Prostate gland (tissue), 2 donors: ENCODE measurements around the gene ARRDC1. TPM values are rescaled to one million over a fixed set of nuclear protein-coding genes. Genes with fewer than 3 reads are reported as not detected.

ENCODE experiments used
- DNase-seq: peaks from one replicate; pipeline ENCODE4 v3.0.0-alpha.2; 2019; ENCODE audit warnings: low spot score
- H3K27ac ChIP-seq, 2 donors: fragments of 200-600 bp; sonication (generic); 2 replicates each; pipeline ENCODE4 v1.5.1; 2017 to 2019
- H3K27me3 ChIP-seq: fragments of 200-600 bp; sonication (generic); replicated peaks from 2 replicates; pipeline ENCODE4 v1.5.1; 2019; ENCODE audit not compliant: insufficient read depth
- H3K36me3 ChIP-seq, 2 donors: fragments of 200-600 bp; sonication (generic); 1 replicate in 1 of 2; 2 replicates in 1 of 2; pipeline versions ENCODE4 v1.5.1 to v1.8.1; 2017 to 2019
- H3K4me1 ChIP-seq: fragments of 200-600 bp; sonication (generic); replicated peaks from 2 replicates; pipeline ENCODE4 v1.5.1; 2019
- H3K4me3 ChIP-seq, 2 donors: fragments of 200-600 bp; sonication (generic); 2 replicates each; pipeline ENCODE4 v1.5.1; 2017 to 2019
- H3K9me3 ChIP-seq: fragments of 200-600 bp; sonication (generic); 2 replicates; pipeline ENCODE4 v1.5.1; 2017
- POLR2A ChIP-seq: fragments of 450-650 bp; IDR thresholded peaks from one replicate; pipeline ENCODE4 v1.6.1; 2016; ENCODE audit warnings: antibody characterized with exemption, mild to moderate bottlenecking
- POLR2AphosphoS5 ChIP-seq: sonication (generic); formaldehyde crosslinking; IDR thresholded peaks from one replicate; pipeline ENCODE4 v1.6.1; 2017; ENCODE audit warnings: antibody characterized with exemption
- WGBS: methylation state at CpG from one replicate; pipeline ENCODE4 v1.1.5; 2018; 5-methylcytosine and 5-hydroxymethylcytosine counted together
- intact Hi-C: fragments of 100-400 bp; cut with DNase I; formaldehyde crosslinking; loops from one replicate; pipeline ENCODE4 v1.14.2; 2022
- total RNA-seq, 2 donors: library from RNA; depleted of rRNA; stranded (reverse); fragments of >200 nt; gene quantifications; one replicate each; pipeline ENCODE4 v1.1.0, GENCODE V29; 2016
- TF ChIP-seq, protein P1 (sequence below), 4 experiments: fragments of 200-600 bp in 2 of 4; fragments of 450-650 bp in 2 of 4; sonication (generic) in 2 of 4; IDR thresholded peaks; 1 replicate in 3 of 4; 2 replicates in 1 of 4; pipeline ENCODE4 v1.5.1; 2016 to 2019; ENCODE audit warnings: antibody characterized with exemption in 4 of 4, mild to moderate bottlenecking in 2 of 4, moderate library complexity in 2 of 4

Gene ARRDC1, protein sequence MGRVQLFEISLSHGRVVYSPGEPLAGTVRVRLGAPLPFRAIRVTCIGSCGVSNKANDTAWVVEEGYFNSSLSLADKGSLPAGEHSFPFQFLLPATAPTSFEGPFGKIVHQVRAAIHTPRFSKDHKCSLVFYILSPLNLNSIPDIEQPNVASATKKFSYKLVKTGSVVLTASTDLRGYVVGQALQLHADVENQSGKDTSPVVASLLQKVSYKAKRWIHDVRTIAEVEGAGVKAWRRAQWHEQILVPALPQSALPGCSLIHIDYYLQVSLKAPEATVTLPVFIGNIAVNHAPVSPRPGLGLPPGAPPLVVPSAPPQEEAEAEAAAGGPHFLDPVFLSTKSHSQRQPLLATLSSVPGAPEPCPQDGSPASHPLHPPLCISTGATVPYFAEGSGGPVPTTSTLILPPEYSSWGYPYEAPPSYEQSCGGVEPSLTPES
- 100 to 1,000 TPM; 123 to 126 TPM for total RNA-seq

DNA sequence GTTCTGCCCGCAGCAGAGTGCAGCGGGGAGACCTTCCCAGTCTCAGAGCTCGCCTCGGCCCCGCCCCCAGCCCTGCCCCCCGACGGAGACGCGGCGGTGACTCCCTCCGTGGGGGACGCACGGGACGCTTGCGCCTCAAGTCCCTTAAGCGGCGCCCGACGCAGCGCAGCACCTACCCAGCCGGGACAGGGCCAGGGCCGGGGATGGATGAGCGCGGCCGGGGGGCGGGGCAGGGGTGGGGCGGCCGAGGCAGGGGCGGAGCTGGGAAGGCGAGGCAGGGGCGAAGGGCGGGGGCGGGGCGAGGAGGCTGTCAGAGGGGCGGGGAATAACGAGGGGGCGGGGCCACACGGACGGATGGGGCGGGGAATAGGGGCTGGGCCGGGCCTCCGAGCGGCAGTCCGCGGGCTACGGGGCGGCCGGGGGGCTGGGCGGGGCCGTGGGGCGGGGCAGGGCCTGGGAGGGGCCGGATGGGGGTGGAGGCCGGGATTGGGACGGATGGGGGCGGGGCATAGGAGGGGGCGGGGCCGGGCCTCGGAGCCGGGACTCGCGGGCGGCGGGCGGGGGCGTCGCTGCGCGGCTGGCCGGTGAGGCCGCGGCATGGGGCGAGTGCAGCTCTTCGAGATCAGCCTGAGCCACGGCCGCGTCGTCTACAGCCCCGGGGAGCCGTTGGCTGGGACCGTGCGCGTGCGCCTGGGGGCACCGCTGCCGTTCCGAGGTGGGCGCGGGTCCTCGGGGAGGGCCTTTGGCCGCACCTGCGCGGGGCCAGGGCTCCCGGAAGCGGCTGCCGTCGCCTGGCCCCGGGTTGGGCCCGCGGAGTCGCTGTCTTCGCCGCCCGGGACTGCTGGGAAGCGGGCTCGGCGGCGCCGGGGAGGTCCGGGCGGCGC lies at the start of gene ARRDC1:
Gene ARRDC1, plus strand, starts transcription at position 566 of the 884 bp plus-strand sequence. Its CDS starts 32 bp downstream, at position 598.
- peak; percentile 95 for DNase-seq
- Histone ChIP-seq H3K27ac (peak within 1 kb of the TSS; percentile 84 to 92), H3K4me1 (peaks cover 10% of the 10 kb centered on the region), H3K27me3 (no peaks in the 10 kb centered on the region), H3K36me3 (no peaks in the 10 kb centered on the region), H3K9me3 (no peaks in the 10 kb centered on the region), H3K4me3 (peak within 1 kb of the TSS; percentile 76 to 91)
- intact Hi-C loops, result no loop called here
- WGBS, result under 1% methylated on average over 63 of the region's 111 CpGs
- peak; percentile 88 for TF ChIP-seq POLR2A
- peak; percentile 68 for TF ChIP-seq POLR2AphosphoS5
- TF ChIP-seq, protein P1, sequence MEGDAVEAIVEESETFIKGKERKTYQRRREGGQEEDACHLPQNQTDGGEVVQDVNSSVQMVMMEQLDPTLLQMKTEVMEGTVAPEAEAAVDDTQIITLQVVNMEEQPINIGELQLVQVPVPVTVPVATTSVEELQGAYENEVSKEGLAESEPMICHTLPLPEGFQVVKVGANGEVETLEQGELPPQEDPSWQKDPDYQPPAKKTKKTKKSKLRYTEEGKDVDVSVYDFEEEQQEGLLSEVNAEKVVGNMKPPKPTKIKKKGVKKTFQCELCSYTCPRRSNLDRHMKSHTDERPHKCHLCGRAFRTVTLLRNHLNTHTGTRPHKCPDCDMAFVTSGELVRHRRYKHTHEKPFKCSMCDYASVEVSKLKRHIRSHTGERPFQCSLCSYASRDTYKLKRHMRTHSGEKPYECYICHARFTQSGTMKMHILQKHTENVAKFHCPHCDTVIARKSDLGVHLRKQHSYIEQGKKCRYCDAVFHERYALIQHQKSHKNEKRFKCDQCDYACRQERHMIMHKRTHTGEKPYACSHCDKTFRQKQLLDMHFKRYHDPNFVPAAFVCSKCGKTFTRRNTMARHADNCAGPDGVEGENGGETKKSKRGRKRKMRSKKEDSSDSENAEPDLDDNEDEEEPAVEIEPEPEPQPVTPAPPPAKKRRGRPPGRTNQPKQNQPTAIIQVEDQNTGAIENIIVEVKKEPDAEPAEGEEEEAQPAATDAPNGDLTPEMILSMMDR (IDR thresholded peaks at IDR 0.05), result no peak

DNA sequence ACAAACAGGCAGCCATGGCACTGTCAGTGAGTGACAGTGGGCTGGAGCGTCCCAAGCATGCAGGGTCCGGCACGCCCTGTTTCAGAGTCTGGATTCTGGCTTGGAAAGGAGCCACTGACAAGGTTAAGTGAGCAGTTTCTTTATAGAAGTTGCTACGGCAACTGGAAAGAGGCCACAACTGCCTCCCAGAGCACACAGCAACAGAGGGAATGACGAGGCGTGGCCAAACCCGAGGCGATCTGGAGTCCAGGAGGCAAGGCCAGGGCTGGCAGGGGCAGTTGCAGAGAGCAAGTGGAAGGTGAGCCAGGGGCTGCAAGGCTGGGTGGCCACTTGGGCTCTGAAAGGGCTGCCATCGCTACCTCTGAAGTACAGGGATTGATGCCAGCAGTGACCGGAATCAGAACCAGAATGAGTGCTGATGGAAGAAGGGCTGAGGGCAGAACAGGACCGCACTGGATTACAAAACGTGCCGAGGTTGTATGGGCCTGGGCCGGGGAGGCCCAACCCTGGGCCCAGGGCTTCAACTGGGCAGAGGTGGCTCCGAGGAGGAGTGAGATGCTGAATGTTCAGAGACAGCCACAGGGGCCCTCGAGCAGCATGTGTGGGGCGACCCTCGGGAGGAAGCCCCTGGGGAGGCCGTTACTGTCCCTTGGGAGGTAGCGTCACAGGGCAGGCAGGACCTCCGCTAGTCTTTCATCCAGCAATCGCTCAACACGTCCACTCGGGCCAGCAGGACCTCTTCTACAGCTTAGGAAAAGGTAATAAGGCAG lies 49.2 kb upstream of the ARRDC1 start:
- intact Hi-C loops, result no loop called here
- no peaks in the 10 kb centered on the region for H3K36me3 ChIP-seq
- no peak overlapping the region for H3K4me3 ChIP-seq
- DNase-seq, result peak; percentile 63
- H3K9me3 ChIP-seq, result no peaks in the 10 kb centered on the region
- TF ChIP-seq POLR2A (no peak), POLR2AphosphoS5 (peak; percentile 61)
- 69% methylated on average over 24 of the region's 24 CpGs for WGBS
- H3K4me1 ChIP-seq, result peaks cover 4% of the 10 kb centered on the region
- peak overlapping the region in 1 of 2 donors; percentile 46 for H3K27ac ChIP-seq
- no peaks in the 10 kb centered on the region for H3K27me3 ChIP-seq

DNA sequence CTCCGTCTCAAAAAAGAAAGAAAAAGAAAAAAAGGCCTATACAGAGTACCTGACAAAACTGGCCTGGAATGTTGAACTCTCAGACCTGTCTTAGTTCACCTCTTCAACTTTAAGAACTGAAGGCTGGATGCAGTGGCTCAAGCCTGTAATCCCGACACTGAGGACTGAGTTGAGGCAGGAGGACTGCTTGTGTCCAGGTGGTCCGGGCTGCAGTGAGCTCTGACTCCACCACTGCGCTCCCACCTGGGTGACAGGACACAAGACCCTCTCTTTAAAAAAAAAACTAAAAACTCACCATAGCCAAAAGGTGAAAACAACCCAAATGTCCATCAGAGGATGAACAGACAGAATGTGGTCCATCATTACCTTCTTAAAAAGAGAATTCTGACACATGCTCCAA lies 47.4 kb upstream of the ARRDC1 start:
- intact Hi-C loops, result no loop called here
- no peaks in the 10 kb centered on the region for H3K36me3 ChIP-seq

DNA sequence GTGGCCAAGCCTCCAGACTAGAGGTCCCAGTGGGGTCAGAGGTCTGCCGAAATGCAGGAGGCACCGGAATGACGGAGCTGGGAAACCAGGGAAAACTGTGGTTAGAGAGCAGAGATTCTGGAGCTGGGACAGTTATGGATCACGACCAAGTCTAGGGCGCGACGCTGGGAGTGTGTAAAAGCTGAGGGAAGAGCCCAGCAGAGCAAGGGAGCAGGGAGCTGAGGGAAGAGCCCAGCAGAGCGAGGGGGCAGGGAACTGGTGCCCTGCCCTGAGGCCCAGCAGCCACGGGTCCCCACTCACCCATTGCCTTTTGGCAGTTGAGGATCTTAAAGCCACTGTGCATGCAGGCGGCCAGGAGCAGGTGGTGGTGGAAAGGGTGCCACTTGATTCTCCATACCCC lies 41.4 kb upstream of the ARRDC1 start:
- no peak overlapping the region for H3K27ac ChIP-seq
- no peak overlapping the region for H3K4me3 ChIP-seq
- no peak for DNase-seq
- no peaks in the 10 kb centered on the region for H3K27me3 ChIP-seq
- H3K4me1 ChIP-seq, result no peaks in the 10 kb centered on the region
- H3K9me3 ChIP-seq, result no peaks in the 10 kb centered on the region
- intact Hi-C loops, result no loop called here
- H3K36me3 ChIP-seq, result peaks cover 0 to 10% of the 10 kb centered on the region in 2 donors
- TF ChIP-seq POLR2AphosphoS5 (no peak), POLR2A (no peak)
- TF ChIP-seq, protein P1 (IDR thresholded peaks at IDR 0.05), result no peak
- 89% methylated on average over 10 of the region's 10 CpGs for WGBS

More for the DNA sequence above, 47.4 kb upstream of the ARRDC1 start:
- Histone ChIP-seq H3K4me1 (no peaks in the 10 kb centered on the region), H3K9me3 (no peaks in the 10 kb centered on the region), H3K27me3 (no peaks in the 10 kb centered on the region), H3K27ac (no peak overlapping the region), H3K4me3 (no peak overlapping the region)
- no peak for TF ChIP-seq POLR2A
- TF ChIP-seq, protein P1 (IDR thresholded peaks at IDR 0.05), result no peak
- DNase-seq, result no peak
- 96% methylated on average over 4 of the region's 4 CpGs for WGBS
